ENCODE results near the gene FOXP2.

Gene FOXP2

GRCh38 chr7:114670676-114671075, 256.1 kb downstream of the FOXP2 start:
- Mint-ChIP-seq H3K27ac (no peak overlapping the region), H3K27me3 (ENCODE audit: low read depth, poor library complexity) (no peaks in the 10 kb centered on the region), H3K9me3 (no peaks in the 10 kb centered on the region), H3K36me3 (ENCODE audit: low read depth) (no peaks in the 10 kb centered on the region), H3K4me1 (no peaks in the 10 kb centered on the region), H3K4me3 (no peak overlapping the region)
- TF ChIP-seq CTCF (IDR thresholded peaks at IDR 0.05): no peak
- DNase-seq: no peak

DNA sequence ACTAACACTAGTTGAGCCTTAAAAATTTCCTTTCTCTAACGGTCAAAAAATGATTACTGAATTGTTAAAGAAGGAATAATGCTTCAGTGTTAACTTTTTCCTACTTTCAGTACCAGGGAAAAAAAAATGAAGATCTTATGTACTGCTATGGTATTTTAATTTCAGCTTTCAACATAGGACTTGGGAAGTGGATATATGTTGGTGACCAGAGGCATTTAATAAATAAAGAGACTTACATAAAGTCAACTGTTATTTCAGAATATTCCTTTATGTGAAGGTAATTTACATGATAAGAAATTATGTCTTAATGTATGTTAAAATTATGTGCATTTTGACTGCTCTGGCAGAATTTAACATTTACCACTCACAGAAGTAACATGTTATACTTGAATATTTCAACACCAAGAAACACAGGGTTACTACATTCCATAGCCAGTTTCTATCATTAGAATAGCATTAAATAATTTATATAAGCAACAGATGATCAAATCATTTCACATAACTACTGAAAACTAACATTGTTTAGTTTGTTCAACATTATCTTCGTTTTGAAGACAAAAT, 257.0 kb downstream of the FOXP2 start:
- H3K36me3 Mint-ChIP-seq (ENCODE audit: low read depth): no peaks in the 10 kb centered on the region
- no peak overlapping the region for H3K27ac Mint-ChIP-seq
- no peak for TF ChIP-seq CTCF (IDR thresholded peaks at IDR 0.05)
- no peaks in the 10 kb centered on the region for H3K4me1 Mint-ChIP-seq
- no peak for DNase-seq
- no peak overlapping the region for H3K4me3 Mint-ChIP-seq
- H3K27me3 Mint-ChIP-seq (ENCODE audit: low read depth, poor library complexity): no peaks in the 10 kb centered on the region
- H3K9me3 Mint-ChIP-seq: no peaks in the 10 kb centered on the region

GRCh38 chr7:114678116-114678515, 263.5 kb downstream of the FOXP2 start:
- H3K27ac Mint-ChIP-seq: no peak overlapping the region
- H3K4me1 Mint-ChIP-seq: no peaks in the 10 kb centered on the region
- no peaks in the 10 kb centered on the region for H3K36me3 Mint-ChIP-seq (ENCODE audit: low read depth)
- no peaks in the 10 kb centered on the region for H3K9me3 Mint-ChIP-seq
- no peak overlapping the region for H3K4me3 Mint-ChIP-seq
- no peak for TF ChIP-seq CTCF (IDR thresholded peaks at IDR 0.05)
- no peak for DNase-seq
- no peaks in the 10 kb centered on the region for H3K27me3 Mint-ChIP-seq (ENCODE audit: low read depth, poor library complexity)

GRCh38 chr7:114687238-114687637, 272.6 kb downstream of the FOXP2 start:
- TF ChIP-seq CTCF (IDR thresholded peaks at IDR 0.05): no peak
- H3K9me3 Mint-ChIP-seq: no peaks in the 10 kb centered on the region
- H3K4me3 Mint-ChIP-seq: no peak overlapping the region
- no peaks in the 10 kb centered on the region for H3K36me3 Mint-ChIP-seq (ENCODE audit: low read depth)
- peaks cover 19% of the 10 kb centered on the region for H3K4me1 Mint-ChIP-seq
- no peaks in the 10 kb centered on the region for H3K27me3 Mint-ChIP-seq (ENCODE audit: low read depth, poor library complexity)
- no peak overlapping the region for H3K27ac Mint-ChIP-seq
- no peak for DNase-seq

DNA sequence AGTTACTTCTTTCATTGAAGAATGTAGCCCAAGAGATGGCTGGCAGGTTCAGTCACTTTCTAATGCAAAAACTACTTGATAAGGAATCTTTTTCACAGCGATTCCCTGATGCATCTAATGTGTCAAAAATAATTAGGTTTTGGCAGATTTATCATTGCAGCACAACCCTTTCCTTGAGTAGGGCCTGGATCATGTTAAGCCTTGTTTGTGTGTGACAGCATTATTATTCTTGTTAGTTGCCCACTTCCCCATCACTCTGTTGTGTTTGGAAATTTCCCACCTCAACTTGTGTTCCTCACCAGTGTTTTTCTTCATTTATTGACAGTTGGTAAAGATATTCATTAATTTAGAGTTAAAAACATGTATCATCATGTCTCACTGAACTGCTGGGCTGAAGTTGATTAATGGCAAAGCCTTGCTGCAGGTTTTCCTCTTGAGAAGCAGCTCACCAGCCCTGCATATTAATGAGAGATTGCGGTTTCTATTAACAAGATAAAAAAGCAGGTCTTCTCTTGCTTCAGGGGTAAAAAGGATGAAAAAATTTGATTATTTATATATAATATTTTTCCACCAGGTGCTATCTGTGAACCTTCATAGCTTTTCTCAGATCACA, 273.9 kb downstream of the FOXP2 start:
- no peak for DNase-seq
- Mint-ChIP-seq H3K9me3 (no peaks in the 10 kb centered on the region), H3K4me3 (no peak overlapping the region), H3K4me1 (peaks cover 19% of the 10 kb centered on the region), H3K27ac (no peak overlapping the region), H3K27me3 (ENCODE audit: low read depth, poor library complexity) (no peaks in the 10 kb centered on the region), H3K36me3 (ENCODE audit: low read depth) (no peaks in the 10 kb centered on the region)
- TF ChIP-seq CTCF (IDR thresholded peaks at IDR 0.05): no peak

GRCh38 chr7:114689406-114689805, 274.8 kb downstream of the FOXP2 start:
- Mint-ChIP-seq H3K27me3 (ENCODE audit: low read depth, poor library complexity) (no peaks in the 10 kb centered on the region), H3K27ac (peak overlapping the region; percentile 38), H3K9me3 (no peaks in the 10 kb centered on the region), H3K4me1 (peaks cover 19% of the 10 kb centered on the region), H3K4me3 (no peak overlapping the region), H3K36me3 (ENCODE audit: low read depth) (no peaks in the 10 kb centered on the region)
- no peak for TF ChIP-seq CTCF (IDR thresholded peaks at IDR 0.05)
- DNase-seq: no peak

Data from nephron progenitor cell (in vitro differentiated cells).